ENCODE measurements around the gene ZNF766. TPM values are rescaled to one million over a fixed set of nuclear protein-coding genes. Genes with fewer than 3 reads are reported as not detected.

Gene ZNF766
- total RNA-seq, 1 experiment from 2014 or later, result 17.9 TPM

DNA sequence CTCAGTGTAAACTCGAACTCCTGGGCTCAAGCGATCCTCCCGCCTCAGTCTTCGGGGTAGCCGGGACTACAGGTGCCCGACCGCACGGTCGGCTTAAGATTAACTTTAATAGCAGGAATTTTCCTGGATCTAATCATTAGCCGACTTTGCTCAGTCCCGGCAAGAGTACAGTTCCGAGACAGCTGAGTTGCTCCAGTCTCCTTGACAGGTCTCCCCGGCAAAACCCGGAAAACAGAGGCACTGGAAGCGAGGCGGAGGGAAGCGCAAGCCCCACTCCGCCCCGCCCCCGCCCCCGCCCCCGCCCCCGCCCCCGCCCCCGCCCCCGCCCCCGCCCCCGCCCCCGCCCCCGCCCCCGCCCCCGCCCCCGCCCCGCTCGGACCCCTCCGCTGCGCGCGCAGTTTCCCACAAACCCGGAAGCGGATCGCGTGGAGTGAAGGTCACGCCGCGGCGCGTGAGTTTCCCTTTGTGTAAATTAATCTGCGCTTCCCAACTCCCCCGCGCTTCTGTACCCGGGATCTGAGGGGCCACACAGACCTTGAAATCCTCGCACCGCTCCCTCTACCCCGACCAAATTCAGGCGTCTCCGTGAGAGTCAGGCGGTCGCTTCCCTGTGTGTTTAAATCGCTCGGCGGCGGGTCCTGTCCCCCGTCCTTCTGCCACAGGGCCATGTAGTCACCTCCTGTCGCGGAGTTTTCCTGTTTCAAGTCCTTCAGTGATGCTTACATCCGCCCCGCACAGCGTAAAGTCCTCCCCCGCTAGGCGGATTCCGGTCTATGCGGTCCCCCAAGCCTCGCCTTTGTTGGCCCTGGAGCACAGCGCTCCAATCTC lies 27.6 kb downstream of the ZNF766 start, which contains the start of gene ZNF480 (continued):
- TF ChIP-seq, protein P1, sequence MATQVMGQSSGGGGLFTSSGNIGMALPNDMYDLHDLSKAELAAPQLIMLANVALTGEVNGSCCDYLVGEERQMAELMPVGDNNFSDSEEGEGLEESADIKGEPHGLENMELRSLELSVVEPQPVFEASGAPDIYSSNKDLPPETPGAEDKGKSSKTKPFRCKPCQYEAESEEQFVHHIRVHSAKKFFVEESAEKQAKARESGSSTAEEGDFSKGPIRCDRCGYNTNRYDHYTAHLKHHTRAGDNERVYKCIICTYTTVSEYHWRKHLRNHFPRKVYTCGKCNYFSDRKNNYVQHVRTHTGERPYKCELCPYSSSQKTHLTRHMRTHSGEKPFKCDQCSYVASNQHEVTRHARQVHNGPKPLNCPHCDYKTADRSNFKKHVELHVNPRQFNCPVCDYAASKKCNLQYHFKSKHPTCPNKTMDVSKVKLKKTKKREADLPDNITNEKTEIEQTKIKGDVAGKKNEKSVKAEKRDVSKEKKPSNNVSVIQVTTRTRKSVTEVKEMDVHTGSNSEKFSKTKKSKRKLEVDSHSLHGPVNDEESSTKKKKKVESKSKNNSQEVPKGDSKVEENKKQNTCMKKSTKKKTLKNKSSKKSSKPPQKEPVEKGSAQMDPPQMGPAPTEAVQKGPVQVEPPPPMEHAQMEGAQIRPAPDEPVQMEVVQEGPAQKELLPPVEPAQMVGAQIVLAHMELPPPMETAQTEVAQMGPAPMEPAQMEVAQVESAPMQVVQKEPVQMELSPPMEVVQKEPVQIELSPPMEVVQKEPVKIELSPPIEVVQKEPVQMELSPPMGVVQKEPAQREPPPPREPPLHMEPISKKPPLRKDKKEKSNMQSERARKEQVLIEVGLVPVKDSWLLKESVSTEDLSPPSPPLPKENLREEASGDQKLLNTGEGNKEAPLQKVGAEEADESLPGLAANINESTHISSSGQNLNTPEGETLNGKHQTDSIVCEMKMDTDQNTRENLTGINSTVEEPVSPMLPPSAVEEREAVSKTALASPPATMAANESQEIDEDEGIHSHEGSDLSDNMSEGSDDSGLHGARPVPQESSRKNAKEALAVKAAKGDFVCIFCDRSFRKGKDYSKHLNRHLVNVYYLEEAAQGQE (IDR thresholded peaks at IDR 0.05; ENCODE audit: low read depth), result no peak
- TF ChIP-seq EZH2 (IDR thresholded peaks at IDR 0.05) (no peak), EZH2phosphoT487 (IDR thresholded peaks at IDR 0.05; ENCODE audit: borderline replicate concordance) (no peak), ZFX (IDR thresholded peaks at IDR 0.05) (no peak), POLR2A (IDR thresholded peaks at IDR 0.05; ENCODE audit: borderline replicate concordance, extremely low read depth, insufficient read depth, insufficient read length) (no peak), YY1 (IDR thresholded peaks at IDR 0.05; ENCODE audit: extremely low read depth, insufficient replicate concordance, low read depth, low read length) (no peak), ZNF274 (IDR thresholded peaks at IDR 0.05; ENCODE audit: low read depth, low read length) (no peak), POLR2AphosphoS5 (IDR thresholded peaks at IDR 0.05; ENCODE audit: low read depth, low read length) (peak; percentile 66), TCF7L2 (IDR thresholded peaks at IDR 0.05; ENCODE audit: borderline replicate concordance, extremely low read depth, insufficient read depth, insufficient read length) (no peak), ELF1 (IDR thresholded peaks at IDR 0.05; ENCODE audit: borderline replicate concordance, low read depth) (peak; percentile 79)
- TF ChIP-seq, protein P2, sequence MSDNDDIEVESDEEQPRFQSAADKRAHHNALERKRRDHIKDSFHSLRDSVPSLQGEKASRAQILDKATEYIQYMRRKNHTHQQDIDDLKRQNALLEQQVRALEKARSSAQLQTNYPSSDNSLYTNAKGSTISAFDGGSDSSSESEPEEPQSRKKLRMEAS (IDR thresholded peaks at IDR 0.05), result peak; percentile 58; the same call in 1 of the 2 replicates
- TF ChIP-seq, protein P3, sequence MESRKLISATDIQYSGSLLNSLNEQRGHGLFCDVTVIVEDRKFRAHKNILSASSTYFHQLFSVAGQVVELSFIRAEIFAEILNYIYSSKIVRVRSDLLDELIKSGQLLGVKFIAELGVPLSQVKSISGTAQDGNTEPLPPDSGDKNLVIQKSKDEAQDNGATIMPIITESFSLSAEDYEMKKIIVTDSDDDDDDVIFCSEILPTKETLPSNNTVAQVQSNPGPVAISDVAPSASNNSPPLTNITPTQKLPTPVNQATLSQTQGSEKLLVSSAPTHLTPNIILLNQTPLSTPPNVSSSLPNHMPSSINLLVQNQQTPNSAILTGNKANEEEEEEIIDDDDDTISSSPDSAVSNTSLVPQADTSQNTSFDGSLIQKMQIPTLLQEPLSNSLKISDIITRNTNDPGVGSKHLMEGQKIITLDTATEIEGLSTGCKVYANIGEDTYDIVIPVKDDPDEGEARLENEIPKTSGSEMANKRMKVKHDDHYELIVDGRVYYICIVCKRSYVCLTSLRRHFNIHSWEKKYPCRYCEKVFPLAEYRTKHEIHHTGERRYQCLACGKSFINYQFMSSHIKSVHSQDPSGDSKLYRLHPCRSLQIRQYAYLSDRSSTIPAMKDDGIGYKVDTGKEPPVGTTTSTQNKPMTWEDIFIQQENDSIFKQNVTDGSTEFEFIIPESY (IDR thresholded peaks at IDR 0.05; ENCODE audit: extremely low read depth, insufficient replicate concordance, low read length), result no peak
- TF ChIP-seq, protein P4, sequence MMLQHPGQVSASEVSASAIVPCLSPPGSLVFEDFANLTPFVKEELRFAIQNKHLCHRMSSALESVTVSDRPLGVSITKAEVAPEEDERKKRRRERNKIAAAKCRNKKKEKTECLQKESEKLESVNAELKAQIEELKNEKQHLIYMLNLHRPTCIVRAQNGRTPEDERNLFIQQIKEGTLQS (IDR thresholded peaks at IDR 0.05), result no peak

Data from HCT116 (cell line).